NCI-H2196 (cell line): ENCODE data around the gene OR10K1.
"Not testable (repeated sequence)": the region's sequence is repeated elsewhere in the genome, so short reads cannot be mapped to it uniquely, and the experiment has no call there.

Experiments
- DNase-seq: peaks from one replicate; lab custom pipeline; 2025; ENCODE audit not compliant: unreplicated experiment; lab: John Stamatoyannopoulos, UW

The OR10K1 gene

GRCh38 chr1:158461534-158461933, at the start of gene OR10K1:
Gene OR10K1, plus strand, starts transcription at chr1:158461834. Its CDS starts 3,728 bp downstream, at chr1:158465562.
- no peak for DNase-seq

GRCh38 chr1:158414651-158415345, 46.8 kb upstream of the OR10K1 start:
- DNase-seq = no peak

- DNase-seq = no peak
Measured at GRCh38 chr1:158417586-158417985, 44.0 kb upstream of the OR10K1 start.

GRCh38 chr1:158422212-158422611, 39.4 kb upstream of the OR10K1 start:
- DNase-seq = no peak

GRCh38 chr1:158425027-158425426, 36.6 kb upstream of the OR10K1 start:
- no peak for DNase-seq

GRCh38 chr1:158426137-158426536, 35.5 kb upstream of the OR10K1 start, which contains the start of gene OR10K2:
Gene OR10K2, minus strand, starts transcription at chr1:158426237. Its CDS starts 5,371 bp downstream, at chr1:158420866.
- DNase-seq = no peak

- not testable (repeated sequence) for DNase-seq
Measured at GRCh38 chr1:158430163-158430562, 31.5 kb upstream of the OR10K1 start.

GRCh38 chr1:158434741-158435140, 26.9 kb upstream of the OR10K1 start:
- no peak for DNase-seq

GRCh38 chr1:158445376-158445775, 16.3 kb upstream of the OR10K1 start:
- no peak for DNase-seq

- no peak for DNase-seq
Measured at GRCh38 chr1:158454537-158454936, 7.1 kb upstream of the OR10K1 start.

- DNase-seq = no peak
Measured at GRCh38 chr1:158457246-158457645, 4.4 kb upstream of the OR10K1 start.

- DNase-seq = no peak
Measured at GRCh38 chr1:158458263-158458662, 3.4 kb upstream of the OR10K1 start.

- no peak for DNase-seq
Measured at GRCh38 chr1:158471920-158472319, 10.3 kb downstream of the OR10K1 start, which contains the start of gene OR10R2. Gene OR10R2, plus strand, starts transcription at chr1:158472220. Its CDS starts 106 bp downstream, at chr1:158472326.

- DNase-seq = no peak
Measured at GRCh38 chr1:158485455-158485854, 23.8 kb downstream of the OR10K1 start.

- DNase-seq = no peak
Measured at GRCh38 chr1:158491316-158491715, 29.7 kb downstream of the OR10K1 start.

GRCh38 chr1:158493054-158493453, 31.4 kb downstream of the OR10K1 start:
- DNase-seq = no peak

GRCh38 chr1:158494796-158495195, 33.2 kb downstream of the OR10K1 start:
- DNase-seq = no peak

- DNase-seq = no peak
Measured at GRCh38 chr1:158496374-158496773, 34.7 kb downstream of the OR10K1 start.

GRCh38 chr1:158506369-158506987, 44.8 kb downstream of the OR10K1 start:
- DNase-seq = no peak

GRCh38 chr1:158507511-158507910, 45.9 kb downstream of the OR10K1 start:
- no peak for DNase-seq

- no peak for DNase-seq
Measured at GRCh38 chr1:158509471-158510156, 48.0 kb downstream of the OR10K1 start.

GRCh38 chr1:158516966-158517365, 55.3 kb downstream of the OR10K1 start:
- DNase-seq = no peak
